H9 (cell line): ENCODE measurements around the gene TMEM183A. TPM values are rescaled to one million over a fixed set of nuclear protein-coding genes. Genes with fewer than 3 reads are reported as not detected.

ENCODE experiments used
- DNase-seq: peaks from one replicate; pipeline ENCODE4 v3.0.0-alpha.2; 2017
- H2AFZ ChIP-seq: one replicate; pipeline ENCODE4 v1.6.1; 2013; ENCODE audit warnings: mild to moderate bottlenecking, low read length, control low read depth, moderate library complexity
- H2AK5ac ChIP-seq: 2 replicates; pipeline ENCODE4 v1.6.1; 2013; ENCODE audit warnings: low read length, control low read depth, mixed read lengths; ENCODE audit not compliant: insufficient read length
- H2BK120ac ChIP-seq: one replicate; pipeline ENCODE4 v1.6.1; 2013; ENCODE audit warnings: low read depth, mild to moderate bottlenecking, low read length, control low read depth, inconsistent platforms; ENCODE audit not compliant: poor library complexity, severe bottlenecking
- H2BK12ac ChIP-seq: 2 replicates; pipeline ENCODE4 v1.6.1; 2013; ENCODE audit warnings: low read length, control low read depth, mixed read lengths, low read depth; ENCODE audit not compliant: insufficient read length
- H2BK15ac ChIP-seq: 2 replicates; pipeline ENCODE4 v1.6.1; 2013; ENCODE audit warnings: low read depth, low read length, control low read depth
- H2BK20ac ChIP-seq: one replicate; pipeline ENCODE4 v1.6.1; 2013; ENCODE audit warnings: low read depth, mild to moderate bottlenecking, low read length, control low read depth, inconsistent platforms; ENCODE audit not compliant: poor library complexity, severe bottlenecking
- H2BK5ac ChIP-seq: 2 replicates; pipeline ENCODE4 v1.6.1; 2013; ENCODE audit warnings: low read length, control low read depth, mixed read lengths; ENCODE audit not compliant: insufficient read length
- H3K14ac ChIP-seq: 2 replicates; pipeline ENCODE4 v1.6.1; 2013; ENCODE audit warnings: low read length, control low read depth; ENCODE audit not compliant: insufficient read depth
- H3K18ac ChIP-seq: 2 replicates; pipeline ENCODE4 v1.6.1; 2013; ENCODE audit warnings: low read depth, mild to moderate bottlenecking, mixed read lengths, low read length, control low read depth; ENCODE audit not compliant: insufficient read length
- H3K23ac ChIP-seq: 2 replicates; pipeline ENCODE4 v1.6.1; 2013; ENCODE audit warnings: low read length, control low read depth, mixed read lengths, low read depth; ENCODE audit not compliant: insufficient read length
- H3K23me2 ChIP-seq: 2 replicates; pipeline ENCODE4 v1.6.1; 2013; ENCODE audit warnings: low read depth, mild to moderate bottlenecking, mixed read lengths, low read length, control low read depth; ENCODE audit not compliant: insufficient read length, poor library complexity, severe bottlenecking
- H3K27ac ChIP-seq: 2 replicates; pipeline ENCODE4 v1.5.1; 2013; ENCODE audit warnings: low read length, control low read depth, mixed read lengths, low read depth; ENCODE audit not compliant: insufficient read length
- H3K27me3 ChIP-seq: 2 replicates; pipeline ENCODE4 v1.6.1; 2013; ENCODE audit warnings: low read length, control low read depth, inconsistent platforms; ENCODE audit not compliant: insufficient read depth
- H3K4ac ChIP-seq: 2 replicates; pipeline ENCODE4 v1.6.1; 2013; ENCODE audit warnings: low read depth, mild to moderate bottlenecking, control low read depth, inconsistent platforms, low read length, moderate library complexity
- H3K4me1 ChIP-seq: 2 replicates; pipeline ENCODE4 v1.6.1; 2013; ENCODE audit warnings: low read length, control low read depth, inconsistent platforms; ENCODE audit not compliant: insufficient read depth
- H3K4me2 ChIP-seq: 2 replicates; pipeline ENCODE4 v1.6.1; 2013; ENCODE audit warnings: low read length, control low read depth, mixed read lengths; ENCODE audit not compliant: insufficient read length, insufficient read depth
- H3K56ac ChIP-seq: 2 replicates; pipeline ENCODE4 v1.6.1; 2013; ENCODE audit warnings: low read depth, mild to moderate bottlenecking, mixed read lengths, low read length, control low read depth; ENCODE audit not compliant: insufficient read length
- H3K79me1 ChIP-seq: 2 replicates; pipeline ENCODE4 v1.6.1; 2013; ENCODE audit warnings: low read depth, mild to moderate bottlenecking, moderate library complexity, low read length, control low read depth, inconsistent platforms; ENCODE audit not compliant: insufficient read depth, poor library complexity, severe bottlenecking
- H3K79me2 ChIP-seq: 2 replicates; pipeline ENCODE4 v1.6.1; 2013; ENCODE audit warnings: low read length, control low read depth, inconsistent platforms; ENCODE audit not compliant: insufficient read depth
- H3K9ac ChIP-seq: 2 replicates; pipeline ENCODE4 v1.6.1; 2013; ENCODE audit warnings: low read length, control low read depth, mixed read lengths; ENCODE audit not compliant: insufficient read length; ENCODE audit errors: extremely low read depth
- H3K9me3 ChIP-seq: one replicate; pipeline ENCODE4 v1.6.1; 2013; ENCODE audit warnings: low read depth, low read length, inconsistent platforms; ENCODE audit not compliant: control insufficient read depth
- H3T11ph ChIP-seq: one replicate; pipeline ENCODE4 v1.6.1; 2013; ENCODE audit warnings: mild to moderate bottlenecking, low read length, control low read depth, inconsistent platforms
- H4K20me1 ChIP-seq: one replicate; pipeline ENCODE4 v1.6.1; 2013; ENCODE audit not compliant: control insufficient read depth, insufficient read length, insufficient read depth
- H4K5ac ChIP-seq: 2 replicates; pipeline ENCODE4 v1.6.1; 2013; ENCODE audit warnings: low read depth, mild to moderate bottlenecking, mixed read lengths, low read length, control low read depth; ENCODE audit not compliant: insufficient read length
- H4K8ac ChIP-seq: replicated peaks from 2 replicates; pipeline ENCODE4 v1.6.1; 2013; ENCODE audit warnings: low read length, control low read depth, mixed read lengths, low read depth; ENCODE audit not compliant: insufficient read length
- H4K91ac ChIP-seq: 2 replicates; pipeline ENCODE4 v1.6.1; 2013; ENCODE audit warnings: low read depth, mild to moderate bottlenecking, moderate library complexity, mixed read lengths, low read length, control low read depth; ENCODE audit not compliant: insufficient read length
- H3K27ac Mint-ChIP-seq, 3 experiments: 2 replicates in 2 of 3; 3 replicates in 1 of 3; pipeline ENCODE4 v1.8.0; 2020 to 2021; ENCODE audit warnings: mixed read lengths in 3 of 3, mild to moderate bottlenecking in 1 of 3, moderate library complexity in 1 of 3
- H3K27me3 Mint-ChIP-seq: 2 replicates; pipeline ENCODE4 v1.8.0; 2021; ENCODE audit warnings: low read depth, mild to moderate bottlenecking, moderate library complexity, mixed read lengths
- H3K36me3 Mint-ChIP-seq, 3 experiments: 2 replicates in 2 of 3; 3 replicates in 1 of 3; pipeline ENCODE4 v1.8.0; 2020 to 2021; ENCODE audit warnings: low read depth in 3 of 3, mixed read lengths in 3 of 3; ENCODE audit not compliant: insufficient read depth in 1 of 3
- H3K4me1 Mint-ChIP-seq, 2 experiments: 2 replicates each; pipeline ENCODE4 v1.8.0; 2020; ENCODE audit warnings: mixed read lengths in 2 of 2
- H3K4me3 Mint-ChIP-seq, 2 experiments: 2 replicates in 1 of 2; 3 replicates in 1 of 2; pipeline ENCODE4 v1.8.0; 2020 to 2021; ENCODE audit warnings: mild to moderate bottlenecking in 2 of 2, mixed read lengths in 2 of 2, moderate library complexity in 1 of 2
- H3K9me3 Mint-ChIP-seq, 2 experiments: 2 replicates in 1 of 2; 3 replicates in 1 of 2; pipeline ENCODE4 v1.8.0; 2020; ENCODE audit warnings: mild to moderate bottlenecking in 2 of 2, mixed read lengths in 2 of 2, moderate library complexity in 1 of 2
- CTCF ChIP-seq: fragments of 200-600 bp; sonication (generic); conservative IDR thresholded peaks from 3 replicates; pipeline ENCODE4 v1.8.0; 2021; ENCODE audit warnings: antibody characterized with exemption, mild to moderate bottlenecking
- WGBS: extraction: QIAGEN DNeasy Blood & Tissue Kit; methylation state at CpG from one replicate; pipeline ENCODE4 v1.1.7; 2013; ENCODE audit warnings: missing lambda C conversion rate, low lambda C conversion rate, mixed read lengths; ENCODE audit not compliant: insufficient read length; ENCODE audit errors: extremely low coverage; 5-methylcytosine and 5-hydroxymethylcytosine counted together
- total RNA-seq: library from RNA; stranded (reverse); gene quantifications from 2 replicates; pipeline ENCODE4 v1.2.1, GENCODE V29; 2021

Gene TMEM183A
- total RNA-seq, 1 experiment from 2014 or later = 93.4 TPM

- H3K36me3 Mint-ChIP-seq = peaks cover 68 to 93% (median 92%) of the 10 kb centered on the region in 3 experiments; a peak in 6 of 7 replicates
- H3K4me1 ChIP-seq = no peaks in the 10 kb centered on the region
- no peak overlapping the region for H3K4ac ChIP-seq
- H3K23ac ChIP-seq = no peak overlapping the region
- no peak overlapping the region for H3K27ac Mint-ChIP-seq
- no peak overlapping the region for H4K8ac ChIP-seq
- H3K9ac ChIP-seq = no peak overlapping the region
- H3K56ac ChIP-seq = no peak overlapping the region
- no peaks in the 10 kb centered on the region for H3K27me3 Mint-ChIP-seq
- no peak for TF ChIP-seq CTCF
- H4K91ac ChIP-seq = no peak overlapping the region
- no peak overlapping the region for H3K4me2 ChIP-seq
- peaks cover 0 to 5% of the 10 kb centered on the region in 2 experiments; a peak in 1 of 4 replicates for H3K4me1 Mint-ChIP-seq
- no peak for DNase-seq
- no peak overlapping the region for H3K14ac ChIP-seq
- H2AK5ac ChIP-seq = no peak overlapping the region
- H3K79me1 ChIP-seq = no peaks in the 10 kb centered on the region
- no peak overlapping the region for H2BK120ac ChIP-seq
- H2BK20ac ChIP-seq = no peak overlapping the region
- no peak overlapping the region for H3K18ac ChIP-seq
- no peak overlapping the region for H3K4me3 Mint-ChIP-seq
- H3K27ac ChIP-seq = no peak overlapping the region
- WGBS = no CpG with 5 or more reads among the region's 4 CpGs
- H3K9me3 ChIP-seq = no peaks in the 10 kb centered on the region
- H3T11ph ChIP-seq = no peak overlapping the region
- H2BK12ac ChIP-seq = no peak overlapping the region
- no peaks in the 10 kb centered on the region for H3K79me2 ChIP-seq
- no peaks in the 10 kb centered on the region for H3K27me3 ChIP-seq
- H3K9me3 Mint-ChIP-seq = no peaks in the 10 kb centered on the region; a peak in 1 of 5 replicates
- no peak overlapping the region for H4K5ac ChIP-seq
- no peak overlapping the region for H2AFZ ChIP-seq
- H4K20me1 ChIP-seq = no peaks in the 10 kb centered on the region
- no peaks in the 10 kb centered on the region for H3K23me2 ChIP-seq
- no peak overlapping the region for H2BK5ac ChIP-seq
- no peak overlapping the region for H2BK15ac ChIP-seq
Measured at GRCh38 chr1:203017061-203017460, 9.9 kb downstream of the TMEM183A start.
